K562 (cell line): ENCODE data around the gene ITPRIPL2. TPM values are rescaled to one million over a fixed set of nuclear protein-coding genes. Genes with fewer than 3 reads are reported as not detected.
A peak's percentile ranks its signal among the peaks of the same experiment; 100 is the strongest.

ENCODE experiments used
- CHD7 ChIP-seq: fragments of 200-600 bp; sonication (generic); IDR thresholded peaks from one replicate; pipeline ENCODE4 v1.6.1; 2012; ENCODE audit warnings: mild to moderate bottlenecking, low read depth, low read length, inconsistent platforms
- CXXC5 ChIP-seq: fragments of 250-450 bp; sonication (Bioruptor Pico); IDR thresholded peaks from 2 replicates; pipeline ENCODE4 v1.8.0; 2022; ENCODE audit warnings: inconsistent platforms, mild to moderate bottlenecking, moderate library complexity
- ESRRA ChIP-seq: fragments of 450-650 bp; IDR thresholded peaks from 2 replicates; pipeline ENCODE4 v1.6.1; 2014; ENCODE audit warnings: low read depth, mild to moderate bottlenecking, moderate library complexity, borderline replicate concordance
- FIP1L1 ChIP-seq: fragments of 200-400 bp; formaldehyde crosslinking; IDR thresholded peaks from 2 replicates; pipeline ENCODE4 v1.6.1; 2018; ENCODE audit warnings: mild to moderate bottlenecking, low read depth, low read length; ENCODE audit not compliant: poor library complexity, severe bottlenecking
- HES1 ChIP-seq: fragments of 450-650 bp; IDR thresholded peaks from 2 replicates; pipeline ENCODE4 v1.6.1; 2016; ENCODE audit warnings: low read depth, mild to moderate bottlenecking, moderate library complexity
- KAT2B ChIP-seq: IDR thresholded peaks from one replicate; pipeline ENCODE4 v1.6.1; 2012; ENCODE audit warnings: low read depth, mild to moderate bottlenecking, control low read depth, inconsistent platforms, low read length, moderate library complexity
- MTA3 ChIP-seq: fragments of 450-650 bp; formaldehyde crosslinking; IDR thresholded peaks from 2 replicates; pipeline ENCODE4 v1.6.1; 2017; ENCODE audit warnings: mild to moderate bottlenecking, borderline replicate concordance
- PHF20 ChIP-seq: fragments of 450-650 bp; IDR thresholded peaks from 2 replicates; pipeline ENCODE4 v1.6.1; 2018; ENCODE audit not compliant: partially characterized antibody
- POLR2G ChIP-seq: fragments of 200-400 bp; formaldehyde crosslinking; IDR thresholded peaks from 2 replicates; pipeline ENCODE4 v1.6.1; 2017; ENCODE audit warnings: low read depth, mild to moderate bottlenecking, antibody characterized with exemption, low read length, moderate library complexity
- PREB ChIP-seq: sonication (generic); formaldehyde crosslinking; IDR thresholded peaks from 2 replicates; pipeline ENCODE4 v1.8.1; 2023; ENCODE audit warnings: mild to moderate bottlenecking, missing genetic modification reagents
- ZBTB34 ChIP-seq: fragments of 250-450 bp; sonication (Bioruptor Pico); IDR thresholded peaks from 2 replicates; pipeline ENCODE4 v1.8.0; 2021; ENCODE audit warnings: mild to moderate bottlenecking, moderate library complexity
- ZNF511 ChIP-seq: sonication (generic); formaldehyde crosslinking; IDR thresholded peaks from 2 replicates; pipeline ENCODE4 v1.8.0; 2022; ENCODE audit warnings: mild to moderate bottlenecking, missing genetic modification reagents
- polyA plus RNA-seq, 8 experiments: library from polyadenylated mRNA; depleted of rRNA in 4 of 8; stranded (reverse) in 5 of 8; unstranded in 3 of 8; fragments of >200 nt; fragmentation: Nextera tagmentation in 2 of 8; fragmentation: Illumina TruSeq in 1 of 8; extraction: Ambion mirVana in 2 of 8; extraction: Trizol in 1 of 8; gene quantifications; 2 replicates each; pipeline versions ENCODE4 v1.2.1 to v1.2.3, GENCODE V29; 2011 to 2014; ENCODE audit warnings: inconsistent platforms in 1 of 8, missing spikeins in 1 of 8
- total RNA-seq, 7 experiments: library from RNA; depleted of rRNA in 6 of 7; stranded (reverse); fragments of >200 nt in 6 of 7; fragmentation: Illumina TruSeq in 2 of 7; extraction: Trizol in 2 of 7; gene quantifications; 2 replicates each; pipeline versions ENCODE4 v1.2.1 to v1.2.3, GENCODE V29; 2011 to 2021; ENCODE audit warnings: low replicate concordance in 1 of 7

ITPRIPL2 gene
- total and polyA plus RNA-seq, 9 of the 15 experiments (the other 6 are each of a cell fraction or from before 2014, with no cell fraction given): 0.04 to 2.2 (median 0.58) TPM

- no peak for TF ChIP-seq CHD7
- 0 out of 2 replicates have a peak, but pooled peaks have one; percentile 49 for TF ChIP-seq MTA3
- no peak for TF ChIP-seq PHF20
- TF ChIP-seq POLR2G: no peak
- no peak for TF ChIP-seq ESRRA
- no peak for TF ChIP-seq KAT2B
- no peak for TF ChIP-seq PREB (CRISPR knock-in tag)
- no peak for TF ChIP-seq HES1
- no peak for TF ChIP-seq ZNF511
- TF ChIP-seq ZBTB34 (CRISPR knock-in tag): no peak
- TF ChIP-seq CXXC5 (CRISPR knock-in tag): peak; percentile 54
- TF ChIP-seq FIP1L1: no peak
Measured at GRCh38 chr16:19167710-19168370, 54.1 kb downstream of the ITPRIPL2 start, which contains the start of gene SYT17 (continued).
